Measurements from ENCODE around the gene SCUBE1.

GRCh38 chr22:43376765-43377547 lies 33.8 kb upstream of the SCUBE1 start:
- no peak for TF ChIP-seq BRCA1 (IDR thresholded peaks at IDR 0.05; ENCODE audit: low read depth, low read length)
- TF ChIP-seq ZSCAN29 (IDR thresholded peaks at IDR 0.05) = no peak
- no peak for TF ChIP-seq BCL3 (IDR thresholded peaks at IDR 0.05; ENCODE audit: borderline replicate concordance, insufficient read depth, low read depth, low read length, poor library complexity, severe bottlenecking)
- TF ChIP-seq SIN3A (IDR thresholded peaks at IDR 0.05; ENCODE audit: low read depth, low read length) = no peak

All from GM12878 (cell line).